Left lung (tissue), 10 donors: ENCODE measurements around the gene CHRM4. TPM values are rescaled to one million over a fixed set of nuclear protein-coding genes. Genes with fewer than 3 reads are reported as not detected.

ENCODE experiments used
- ATAC-seq: fragments of 200-7000 bp; cut with Tn5 transposase; one replicate; pipeline ENCODE4 v1.9.1; 2020; ENCODE audit warnings: moderate library complexity
- DNase-seq, 4 donors: peaks; one replicate each; pipeline ENCODE4 v3.0.0-alpha.2; 2013 to 2020
- H3K27ac ChIP-seq, 2 donors: fragments of 200-600 bp; sonication (generic) in 1 of 2; one replicate each; pipeline versions ENCODE4 v1.5.0 to v1.8.0; 2020 to 2021
- H3K27me3 ChIP-seq, 2 donors: fragments of 200-600 bp; sonication (generic) in 1 of 2; one replicate each; pipeline versions ENCODE4 v1.5.0 to v1.8.0; 2020 to 2021
- H3K36me3 ChIP-seq, 2 donors: fragments of 200-600 bp; sonication (generic) in 1 of 2; one replicate each; pipeline versions ENCODE4 v1.5.0 to v1.8.0; 2020 to 2021
- H3K4me1 ChIP-seq, 2 donors: fragments of 200-600 bp; one replicate each; pipeline ENCODE4 v1.8.0; 2021
- H3K4me3 ChIP-seq, 2 donors: fragments of 200-600 bp; sonication (generic) in 1 of 2; one replicate each; pipeline versions ENCODE4 v1.5.0 to v1.8.0; 2020 to 2021; ENCODE audit warnings: mild to moderate bottlenecking in 1 of 2
- H3K9me3 ChIP-seq, 2 donors: fragments of 200-600 bp; sonication (generic) in 1 of 2; one replicate each; pipeline versions ENCODE4 v1.5.0 to v1.8.0; 2020 to 2021
- CTCF ChIP-seq, 2 donors: fragments of 200-600 bp; sonication (generic) in 1 of 2; IDR thresholded peaks; one replicate each; pipeline versions ENCODE4 v1.5.0 to v1.8.0; 2021; ENCODE audit warnings: antibody characterized with exemption in 2 of 2
- intact Hi-C, 2 donors: fragments of 100-400 bp; cut with DNase I; formaldehyde crosslinking; loops; one replicate each; pipeline versions ENCODE4 v1.11.2 to v1.14.2; 2022
- microRNA-seq, 2 donors: library from miRNA; unstranded; fragments of <30 nt; microRNA quantifications; one replicate each; pipeline ENCODE4, GENCODE V29; 2019
- polyA plus RNA-seq, 6 donors: library from polyadenylated mRNA; unstranded; fragments of 120-200 nt; gene quantifications; one replicate each; pipeline ENCODE4 v1.2.1, GENCODE V29; 2013; ENCODE audit not compliant: insufficient read length in 6 of 6
- total RNA-seq, 2 donors: library from RNA; stranded (reverse); fragmentation: NEBNext Ultra II Directional; extraction: Animal tissue kit (Norgen Biotek cat#: 25700); gene quantifications; one replicate each; pipeline ENCODE4 v1.2.1, GENCODE V29; 2021
- donor health status: DM: no; HTN: yes; CAD: no.
- donor health status: DM: no; HTN: no; CAD: no.

CHRM4 gene
- total and polyA plus RNA-seq, 8 donors = 0.10 to 0.21 (median 0.14) TPM; not detected in 3

GRCh38 chr11:46335890-46336562, 55.5 kb downstream of the CHRM4 start:
- Histone ChIP-seq H3K4me3 (no peak overlapping the region), H3K27me3 (peaks cover 25 to 41% of the 10 kb centered on the region in 2 donors), H3K4me1 (peaks cover 20 to 85% of the 10 kb centered on the region in 2 donors), H3K9me3 (no peaks in the 10 kb centered on the region), H3K36me3 (no peaks in the 10 kb centered on the region), H3K27ac (no peak overlapping the region)
- DNase-seq (no peak), ATAC-seq (no peak)
- no peak for TF ChIP-seq CTCF (IDR thresholded peaks at IDR 0.05)
- intact Hi-C loops = no loop called here

GRCh38 chr11:46335271-46335670, 56.3 kb downstream of the CHRM4 start:
- DNase-seq = no peak
- Histone ChIP-seq H3K4me3 (no peak overlapping the region), H3K4me1 (peaks cover 16 to 84% of the 10 kb centered on the region in 2 donors), H3K27ac (no peak overlapping the region), H3K36me3 (no peaks in the 10 kb centered on the region), H3K27me3 (peaks cover 25 to 49% of the 10 kb centered on the region in 2 donors), H3K9me3 (no peaks in the 10 kb centered on the region)
- no peak for TF ChIP-seq CTCF (IDR thresholded peaks at IDR 0.05)
- intact Hi-C loops = no loop called here
- no peak for ATAC-seq

GRCh38 chr11:46334211-46334610, 57.4 kb downstream of the CHRM4 start:
- ATAC-seq (no peak), DNase-seq (no peak)
- TF ChIP-seq CTCF (IDR thresholded peaks at IDR 0.05) = no peak
- no peak overlapping the region for H3K27ac ChIP-seq
- H3K4me1 ChIP-seq = peaks cover 13 to 74% of the 10 kb centered on the region in 2 donors
- H3K9me3 ChIP-seq = no peaks in the 10 kb centered on the region
- intact Hi-C loops = no loop called here
- H3K4me3 ChIP-seq = no peak overlapping the region
- no peaks in the 10 kb centered on the region for H3K36me3 ChIP-seq
- H3K27me3 ChIP-seq = peaks cover 25 to 59% of the 10 kb centered on the region in 2 donors

Small RNAs within 50 kb of the gene (microRNA-seq; reads per million reads assigned to microRNA genes)
- gene MIR4688 = 0 to 0.67 reads per million in 2 donors

Other genes with a start within 250 kb of the CHRM4 start
- gene CREB3L1, start 114.1 kb downstream of the CHRM4 start, total RNA-seq = 10 to 100 TPM; 40.5 to 59.3 TPM
- gene CREB3L1, start 114.1 kb downstream of the CHRM4 start, polyA plus RNA-seq = 10 to 100 TPM; 16.2 to 27.5 (median 22.1) TPM
- 10 to 100 TPM; 40.5 to 65.1 TPM for gene DGKZ, start 44.3 kb downstream of the CHRM4 start, total RNA-seq
- gene DGKZ, start 44.3 kb downstream of the CHRM4 start, polyA plus RNA-seq = 10 to 100 TPM; 34.6 to 49.9 (median 38.9) TPM
- 100 to 1,000 TPM in 1 of 2 donors, 10 to 100 TPM in 1; 15.4 to 121 TPM for gene MDK, start 10.1 kb downstream of the CHRM4 start, total RNA-seq
- gene MDK, start 10.1 kb downstream of the CHRM4 start, polyA plus RNA-seq = 1,000 to 10,000 TPM in 1 of 6 donors, 100 to 1,000 TPM in 5; 772 to 1,135 (median 929) TPM
- gene AMBRA1, start 202.2 kb upstream of the CHRM4 start, total RNA-seq = 10 to 100 TPM; 27.2 to 28.2 TPM
- 10 to 100 TPM; 20.4 to 25.8 (median 22.9) TPM for gene AMBRA1, start 202.2 kb upstream of the CHRM4 start, polyA plus RNA-seq
- 1 to 10 TPM; 4.5 to 5.0 TPM for gene HARBI1, start 225.5 kb upstream of the CHRM4 start, total RNA-seq
- 1 to 10 TPM; 2.9 to 4.1 (median 3.2) TPM for gene HARBI1, start 225.5 kb upstream of the CHRM4 start, polyA plus RNA-seq
- gene ATG13, start 225.8 kb upstream of the CHRM4 start, total RNA-seq = 10 to 100 TPM; 54.5 to 55.4 TPM
- gene ATG13, start 225.8 kb upstream of the CHRM4 start, polyA plus RNA-seq = 10 to 100 TPM; 47.1 to 58.2 (median 51.2) TPM